ENCODE data around the gene FTCD.
"Not testable (repeated sequence)": the region's sequence is repeated elsewhere in the genome, so short reads cannot be mapped to it uniquely, and the experiment has no call there.

Gene FTCD

DNA sequence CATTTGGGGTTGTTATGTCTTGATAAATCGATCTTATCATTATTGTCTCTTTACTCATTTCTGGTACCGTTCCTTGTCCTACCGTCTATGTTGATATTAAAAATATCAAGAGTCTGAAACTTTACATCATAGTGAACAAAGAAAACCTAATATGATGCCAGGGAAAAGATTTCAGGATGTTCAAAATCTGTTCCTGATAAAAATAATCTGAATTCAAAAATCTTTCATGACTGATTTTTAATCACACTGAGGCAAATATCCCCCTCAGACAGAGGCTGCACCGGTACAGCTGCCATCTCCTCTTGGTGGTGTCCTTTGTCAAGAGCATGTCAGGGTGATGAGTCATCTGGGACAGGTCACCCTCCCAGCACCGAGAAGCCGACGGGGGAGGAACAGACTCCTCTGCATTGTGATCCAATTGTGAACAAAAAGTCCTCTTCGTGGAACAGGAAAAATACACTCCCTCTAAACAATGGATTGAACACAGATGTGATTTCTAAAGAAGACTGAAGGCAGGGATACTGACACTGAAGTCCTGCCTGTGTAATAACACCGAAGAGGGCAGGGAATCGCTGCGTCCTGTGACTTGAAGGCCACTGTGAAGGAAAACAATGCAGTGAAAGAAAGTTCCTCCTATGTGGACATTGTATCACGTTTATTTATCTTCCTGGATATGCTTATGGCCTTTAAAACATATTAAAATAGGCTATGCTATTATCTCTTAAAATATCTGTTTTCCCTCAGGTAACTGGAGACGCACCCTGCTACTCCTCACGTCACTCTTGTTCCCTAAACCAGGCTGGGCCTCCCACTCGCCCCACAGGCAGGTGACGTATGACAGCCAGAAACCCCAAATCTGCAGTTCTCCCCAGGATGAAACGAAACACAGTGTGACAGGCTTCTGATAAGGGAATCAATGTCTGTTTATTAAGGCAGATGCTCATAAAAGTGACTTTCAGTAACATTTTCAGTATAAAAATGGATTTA is 33.1 kb upstream of the FTCD start:
- peak; percentile 9 for DNase-seq

GRCh38 chr21:46187814-46188213 is 32.4 kb upstream of the FTCD start:
- DNase-seq: no peak

- DNase-seq: no peak
Measured at GRCh38 chr21:46187261-46187660, 31.9 kb upstream of the FTCD start.

GRCh38 chr21:46185716-46186115 is 30.3 kb upstream of the FTCD start:
- no peak for DNase-seq

DNA sequence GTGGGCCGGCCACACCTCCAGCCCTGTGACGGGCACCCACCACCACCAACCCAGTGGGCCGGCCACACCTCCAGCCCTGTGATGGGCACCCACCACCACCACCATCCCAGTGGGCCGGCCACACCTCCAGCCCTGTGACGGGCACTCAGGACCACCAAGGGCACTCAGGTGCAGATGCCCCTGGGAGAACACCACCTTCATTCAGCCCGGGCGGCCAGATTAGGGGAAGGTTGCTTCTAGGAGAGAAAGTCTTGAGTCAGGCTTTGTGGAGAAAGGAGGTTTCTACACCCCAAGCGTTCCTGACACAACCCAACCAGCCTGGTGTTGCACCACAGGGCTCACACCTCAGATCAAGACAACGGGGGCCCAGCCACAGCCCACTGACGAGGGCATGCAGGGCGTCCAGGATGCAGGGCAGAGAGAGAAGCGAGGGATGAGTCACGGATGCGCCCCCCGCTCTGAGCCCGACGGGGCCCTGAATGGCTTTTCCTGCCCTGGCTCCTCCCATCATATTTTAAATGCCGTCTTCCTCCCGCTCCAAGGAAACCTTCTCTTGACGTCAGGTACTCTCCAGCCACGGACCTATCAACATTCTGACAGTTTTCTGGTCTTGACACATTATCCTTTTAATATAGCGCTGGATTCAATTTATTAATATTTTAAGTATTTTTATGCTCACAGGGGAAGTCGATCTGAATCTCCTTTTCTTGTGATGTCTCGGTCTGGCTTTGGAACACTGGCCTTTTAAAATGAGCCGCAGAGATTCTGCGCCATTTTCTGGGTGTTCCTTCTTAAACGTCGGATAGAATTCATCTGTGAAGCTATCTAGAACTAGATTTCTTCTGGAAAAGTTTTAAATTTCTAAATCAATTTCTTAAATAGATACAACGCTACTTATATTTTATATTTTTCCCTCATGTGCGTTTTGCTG is 29.5 kb upstream of the FTCD start:
- peak; percentile 47 for DNase-seq

DNA sequence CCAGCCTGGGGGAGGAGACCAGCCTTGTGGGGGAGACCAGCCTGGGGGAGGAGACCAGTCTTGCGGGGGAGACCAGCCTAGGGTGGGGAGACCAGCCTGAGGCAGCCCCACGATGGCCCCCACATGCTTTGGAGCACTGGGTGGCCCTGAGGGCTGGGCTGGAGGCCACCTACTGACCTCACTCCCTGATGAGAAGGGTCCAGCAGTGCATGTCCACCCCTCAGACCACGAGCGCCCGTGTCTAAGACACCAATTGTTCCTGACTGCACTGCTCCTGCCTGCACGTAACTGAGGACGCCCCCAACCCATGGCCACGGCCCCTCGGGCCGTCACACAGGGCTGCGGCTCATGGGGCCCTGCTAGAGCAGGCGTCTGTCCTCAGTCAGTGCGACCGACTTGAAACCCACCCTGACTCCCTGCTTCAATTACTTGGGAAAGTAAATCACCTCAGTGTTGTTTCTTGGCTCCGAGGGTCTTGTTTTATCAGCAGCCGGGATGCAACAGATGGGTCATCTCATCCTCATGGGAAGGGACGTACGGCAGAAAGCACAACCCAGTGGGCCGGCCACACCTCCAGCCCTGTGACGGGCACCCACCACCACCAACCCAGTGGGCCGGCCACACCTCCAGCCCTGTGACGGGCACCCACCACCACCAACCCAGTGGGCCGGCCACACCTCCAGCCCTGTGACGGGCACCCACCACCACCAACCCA is 28.7 kb upstream of the FTCD start, which contains the start of gene SPATC1L:
Gene SPATC1L, minus strand, starts transcription at position 550 of the 715 bp plus-strand sequence. CDS start 1,643 bp downstream, outside the sequence.
- peak; percentile 4 for DNase-seq

- not testable (repeated sequence) for DNase-seq
Measured at GRCh38 chr21:46183337-46183909, 28.0 kb upstream of the FTCD start.

GRCh38 chr21:46182548-46183336 is 27.4 kb upstream of the FTCD start:
- no peak for DNase-seq

DNA sequence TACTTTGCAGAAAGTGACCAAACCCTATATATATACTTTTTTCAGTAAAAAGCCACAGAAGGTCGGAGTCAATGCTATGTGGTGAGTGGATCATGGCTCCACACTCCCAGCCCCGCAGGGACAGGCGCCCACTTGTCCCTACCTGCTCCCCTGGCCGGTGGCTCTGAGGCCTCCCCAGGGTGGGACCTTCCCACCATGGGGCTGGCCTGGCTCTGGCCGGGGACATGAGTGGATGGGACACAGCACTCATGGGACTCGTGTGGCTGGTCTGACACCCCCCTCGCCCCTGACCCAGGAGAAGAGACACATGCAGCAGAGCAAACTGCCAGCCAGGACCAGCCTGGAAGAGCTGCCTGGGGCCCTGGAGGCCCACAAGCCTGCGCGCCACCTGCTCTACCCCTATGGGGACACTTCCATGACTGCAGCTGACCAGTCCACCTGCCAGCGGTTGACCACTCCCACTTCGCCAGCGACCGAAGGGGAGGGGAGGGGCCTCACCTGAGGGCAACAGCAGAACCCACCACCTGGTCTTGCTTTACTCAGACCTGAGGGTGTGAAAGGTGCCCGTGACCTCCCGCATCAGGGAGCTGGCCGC is 26.7 kb upstream of the FTCD start:
- no peak for DNase-seq

DNA sequence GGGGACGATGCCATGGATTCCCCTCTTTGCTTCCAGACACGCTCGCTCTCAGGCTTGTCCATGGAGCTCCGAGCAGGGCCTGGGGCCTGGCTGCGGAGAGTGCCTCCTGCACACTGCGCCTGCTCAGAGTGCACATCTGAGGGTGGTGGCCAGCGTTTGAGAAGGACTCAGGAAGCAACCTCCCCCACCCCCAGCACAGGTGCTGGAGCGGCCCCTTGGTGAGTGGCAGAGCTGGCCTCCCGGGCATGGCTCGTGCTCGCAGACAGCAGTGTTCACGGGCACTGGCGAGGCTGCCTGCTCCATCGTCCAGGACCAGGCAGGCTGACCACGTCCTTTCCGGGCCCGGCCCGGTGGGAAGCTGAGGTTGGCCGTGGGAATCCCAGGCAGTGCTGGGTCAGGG is 26.1 kb upstream of the FTCD start:
- no peak for DNase-seq

GRCh38 chr21:46180778-46181391 is 25.5 kb upstream of the FTCD start:
- no peak for DNase-seq

GRCh38 chr21:46180079-46180722 is 24.8 kb upstream of the FTCD start:
- no peak for DNase-seq

DNA sequence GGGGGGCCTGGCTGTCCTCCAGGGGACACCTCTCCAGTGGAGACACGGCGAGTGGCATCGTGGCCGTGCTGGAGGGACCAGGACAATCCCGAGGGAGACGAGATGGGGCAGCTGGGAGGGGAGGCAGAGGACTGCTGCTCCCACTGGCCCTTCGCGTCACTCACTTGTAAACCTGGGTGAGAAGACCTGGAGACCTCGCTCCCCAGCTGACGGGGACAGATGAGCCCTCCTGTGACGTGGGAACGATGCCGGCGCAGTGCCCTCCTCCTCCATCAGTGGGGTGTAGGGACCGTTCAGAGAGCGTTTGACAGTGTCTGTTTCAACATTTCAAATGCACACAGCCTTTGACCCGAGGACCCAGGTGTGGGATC is 24.3 kb upstream of the FTCD start:
- DNase-seq: no peak

DNA sequence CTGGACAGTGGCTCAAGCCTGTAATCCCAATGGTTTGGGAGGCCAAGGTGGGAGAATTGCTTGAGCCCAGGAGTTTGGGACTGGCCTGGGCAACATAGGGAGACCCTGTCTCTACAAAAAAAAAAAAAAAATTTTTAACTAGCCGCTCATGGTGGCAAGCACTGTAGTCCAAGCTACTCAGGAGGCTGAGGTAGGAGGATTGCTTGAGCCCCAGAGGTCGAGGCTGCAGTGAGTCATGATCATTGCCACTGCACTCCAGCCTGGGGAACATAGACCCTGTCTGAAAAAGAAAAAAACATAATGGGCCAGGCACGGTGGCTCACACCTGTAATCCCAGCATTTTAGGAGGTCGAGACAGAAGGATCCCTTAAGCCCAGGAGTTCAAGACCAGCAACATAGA is 23.6 kb upstream of the FTCD start:
- no peak for DNase-seq

DNA sequence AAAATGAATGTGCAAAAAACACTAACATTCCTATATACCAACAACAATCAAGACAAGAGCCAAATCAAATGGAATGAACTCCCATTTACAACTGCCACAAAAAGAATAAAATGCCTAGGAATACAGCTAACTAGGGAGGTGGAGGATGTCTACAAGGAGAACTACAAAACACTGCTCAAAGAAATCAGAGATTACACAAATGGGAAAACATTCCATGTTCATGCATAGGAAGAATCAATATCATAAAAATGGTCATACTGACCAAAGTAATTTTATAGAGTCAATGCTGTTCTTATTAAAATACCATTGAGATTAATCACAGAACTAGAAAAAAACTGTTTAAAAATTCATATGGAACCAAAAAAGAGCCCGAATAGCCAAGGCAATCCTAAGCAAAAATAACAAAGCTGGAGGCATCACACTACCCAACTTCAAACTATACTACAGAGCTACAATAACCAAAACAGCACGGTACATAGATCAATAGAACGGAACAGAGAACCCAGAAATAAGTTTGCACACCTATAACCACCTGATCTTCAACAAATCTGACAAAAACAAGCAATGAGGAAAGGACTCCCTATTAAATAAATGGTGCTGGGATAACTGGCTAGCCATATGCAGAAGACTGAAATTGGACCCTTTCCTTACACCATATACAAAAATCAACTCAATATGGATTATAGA is 21.2 kb upstream of the FTCD start:
- not testable (repeated sequence) for DNase-seq

- no peak for DNase-seq
Measured at GRCh38 chr21:46173573-46173972, 18.2 kb upstream of the FTCD start.

GRCh38 chr21:46172863-46173528 is 17.6 kb upstream of the FTCD start:
- no peak for DNase-seq

DNA sequence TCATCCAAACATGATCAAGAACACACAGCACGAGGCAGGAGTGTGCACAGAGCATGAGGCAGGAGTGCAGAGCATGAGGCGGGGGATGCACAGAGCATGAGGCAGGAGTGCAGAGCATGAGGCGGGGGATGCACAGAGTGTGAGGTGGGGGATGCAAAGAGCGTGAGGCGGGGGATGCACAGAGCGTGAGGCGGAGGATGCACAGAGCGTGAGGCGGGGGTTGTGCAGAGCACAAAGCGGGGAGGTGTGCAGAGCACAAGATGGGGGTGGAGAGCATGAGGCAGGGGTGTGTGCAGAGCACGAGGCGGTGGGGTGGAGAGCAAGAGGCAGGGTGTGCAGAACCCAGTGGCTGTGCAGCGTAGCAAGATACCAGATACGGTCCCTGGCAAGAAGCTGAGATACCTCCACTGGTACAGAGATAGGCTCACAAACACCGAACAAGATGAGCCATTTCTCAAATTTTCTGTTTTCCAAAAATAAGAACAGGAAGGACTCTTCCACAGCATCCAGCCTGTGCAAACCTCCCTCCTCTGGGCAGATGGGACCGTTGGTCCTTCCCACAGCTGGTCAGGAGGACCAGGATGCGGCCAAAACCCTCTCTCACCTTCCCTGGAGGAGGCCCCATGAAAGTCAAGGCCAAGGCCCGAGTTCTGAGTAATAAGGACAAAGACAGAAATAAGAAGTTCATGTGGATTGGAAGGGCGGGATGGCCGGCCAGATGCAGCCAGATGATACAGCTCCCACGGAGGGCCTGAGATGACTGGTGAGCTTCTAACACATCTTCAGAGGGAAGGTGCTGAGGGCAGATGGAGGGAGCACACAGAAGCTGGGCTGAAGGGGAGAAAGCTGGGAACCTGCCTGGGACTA is 16.9 kb upstream of the FTCD start:
- DNase-seq: no peak
